GM18520 (cell line): ENCODE measurements around the gene CCDC70.
"Not testable (repeated sequence)": the region's sequence is repeated elsewhere in the genome, so short reads cannot be mapped to it uniquely, and the experiment has no call there.

Experiments used
- ATAC-seq: cut with Tn5 transposase; IDR thresholded peaks from one replicate; pipeline ENCODE4 v1.9.1; 2021; ENCODE audit not compliant: unreplicated experiment

Gene CCDC70

GRCh38 chr13:51905787-51906186 lies 44.0 kb downstream of the CCDC70 start:
- no peak for ATAC-seq

GRCh38 chr13:51906581-51906980 lies 44.8 kb downstream of the CCDC70 start:
- no peak for ATAC-seq

- no peak for ATAC-seq
Observed at GRCh38 chr13:51907040-51907732, 45.4 kb downstream of the CCDC70 start.

GRCh38 chr13:51909265-51909664 lies 47.5 kb downstream of the CCDC70 start:
- ATAC-seq = not testable (repeated sequence)

- ATAC-seq = no peak
Observed at GRCh38 chr13:51910508-51910907, 48.7 kb downstream of the CCDC70 start.

GRCh38 chr13:51912091-51912490 lies 50.3 kb downstream of the CCDC70 start:
- ATAC-seq = no peak

GRCh38 chr13:51912511-51913225 lies 50.9 kb downstream of the CCDC70 start:
- no peak for ATAC-seq

- no peak for ATAC-seq
Observed at GRCh38 chr13:51913421-51914136, 51.8 kb downstream of the CCDC70 start.

- no peak for ATAC-seq
Observed at GRCh38 chr13:51914137-51914493, 52.3 kb downstream of the CCDC70 start.
